Loucy (cell line): ENCODE measurements around the gene ARSK.
A peak's percentile ranks its signal among the peaks of the same experiment; 100 is the strongest.

ENCODE experiments used
- H2AFZ ChIP-seq: fragments of 200-600 bp; sonication (generic); 2 replicates; pipeline ENCODE4 v1.6.0; 2016; ENCODE audit warnings: antibody characterized with exemption, mild to moderate bottlenecking, low read length, moderate library complexity
- H3F3A ChIP-seq: fragments of 200-600 bp; 2 replicates; pipeline ENCODE4 v1.6.0; 2016; ENCODE audit warnings: antibody characterized with exemption, low read depth, mild to moderate bottlenecking
- H3K27me3 ChIP-seq: fragments of 200-600 bp; sonication (generic); 2 replicates; pipeline ENCODE4 v1.6.1; 2014; ENCODE audit warnings: low read length, mild to moderate bottlenecking; ENCODE audit not compliant: insufficient read depth, poor library complexity, severe bottlenecking
- H3K36me3 ChIP-seq: fragments of 200-600 bp; sonication (generic); 2 replicates; pipeline ENCODE4 v1.6.1; 2016; ENCODE audit warnings: low read length; ENCODE audit not compliant: insufficient read depth
- H3K4me1 ChIP-seq: fragments of 200-600 bp; sonication (generic); 2 replicates; pipeline ENCODE4 v1.5.1; 2014; ENCODE audit warnings: low read length, mild to moderate bottlenecking; ENCODE audit not compliant: insufficient read depth, poor library complexity, severe bottlenecking
- H3K4me2 ChIP-seq: fragments of 200-600 bp; sonication (generic); 2 replicates; pipeline ENCODE4 v1.6.0; 2014; ENCODE audit warnings: antibody characterized with exemption, low read length, low read depth, mild to moderate bottlenecking; ENCODE audit not compliant: poor library complexity, severe bottlenecking
- H3K4me3 ChIP-seq: fragments of 200-600 bp; sonication (generic); 2 replicates; pipeline ENCODE4 v1.5.1; 2014; ENCODE audit warnings: low read length, mild to moderate bottlenecking, mixed read lengths; ENCODE audit not compliant: poor library complexity, severe bottlenecking
- H3K79me2 ChIP-seq: fragments of 200-600 bp; sonication (generic); 2 replicates; pipeline ENCODE4 v1.6.1; 2014; ENCODE audit warnings: low read length; ENCODE audit not compliant: insufficient read depth
- H3K9ac ChIP-seq: fragments of 200-600 bp; sonication (generic); 2 replicates; pipeline ENCODE4 v1.6.0; 2014; ENCODE audit warnings: mild to moderate bottlenecking, low read depth, low read length, moderate library complexity; ENCODE audit not compliant: poor library complexity, severe bottlenecking
- H3K9me2 ChIP-seq: fragments of 200-600 bp; sonication (generic); replicated peaks from 2 replicates; pipeline ENCODE4 v1.6.1; 2016; ENCODE audit warnings: low read depth, low read length, mixed read lengths
- H3K9me3 ChIP-seq: fragments of 200-600 bp; sonication (generic); 2 replicates; pipeline ENCODE4 v1.6.1; 2014; ENCODE audit warnings: mild to moderate bottlenecking, antibody characterized with exemption, low read length, low read depth; ENCODE audit not compliant: insufficient read depth
- H4K20me1 ChIP-seq: fragments of 200-600 bp; sonication (generic); 2 replicates; pipeline ENCODE4 v1.6.0; 2014; ENCODE audit warnings: antibody characterized with exemption, low read length, mild to moderate bottlenecking; ENCODE audit not compliant: insufficient read depth, poor library complexity, severe bottlenecking
- CTCF ChIP-seq: fragments of 200-600 bp; sonication (generic); conservative IDR thresholded peaks from 2 replicates; pipeline ENCODE4 v1.5.1; 2014; ENCODE audit warnings: mild to moderate bottlenecking, antibody characterized with exemption, low read length
- EZH2phosphoT487 ChIP-seq: fragments of 200-600 bp; IDR thresholded peaks from 2 replicates; pipeline ENCODE4 v1.6.1; 2018; ENCODE audit warnings: antibody characterized with exemption, mild to moderate bottlenecking, moderate library complexity, borderline replicate concordance

ARSK gene

DNA sequence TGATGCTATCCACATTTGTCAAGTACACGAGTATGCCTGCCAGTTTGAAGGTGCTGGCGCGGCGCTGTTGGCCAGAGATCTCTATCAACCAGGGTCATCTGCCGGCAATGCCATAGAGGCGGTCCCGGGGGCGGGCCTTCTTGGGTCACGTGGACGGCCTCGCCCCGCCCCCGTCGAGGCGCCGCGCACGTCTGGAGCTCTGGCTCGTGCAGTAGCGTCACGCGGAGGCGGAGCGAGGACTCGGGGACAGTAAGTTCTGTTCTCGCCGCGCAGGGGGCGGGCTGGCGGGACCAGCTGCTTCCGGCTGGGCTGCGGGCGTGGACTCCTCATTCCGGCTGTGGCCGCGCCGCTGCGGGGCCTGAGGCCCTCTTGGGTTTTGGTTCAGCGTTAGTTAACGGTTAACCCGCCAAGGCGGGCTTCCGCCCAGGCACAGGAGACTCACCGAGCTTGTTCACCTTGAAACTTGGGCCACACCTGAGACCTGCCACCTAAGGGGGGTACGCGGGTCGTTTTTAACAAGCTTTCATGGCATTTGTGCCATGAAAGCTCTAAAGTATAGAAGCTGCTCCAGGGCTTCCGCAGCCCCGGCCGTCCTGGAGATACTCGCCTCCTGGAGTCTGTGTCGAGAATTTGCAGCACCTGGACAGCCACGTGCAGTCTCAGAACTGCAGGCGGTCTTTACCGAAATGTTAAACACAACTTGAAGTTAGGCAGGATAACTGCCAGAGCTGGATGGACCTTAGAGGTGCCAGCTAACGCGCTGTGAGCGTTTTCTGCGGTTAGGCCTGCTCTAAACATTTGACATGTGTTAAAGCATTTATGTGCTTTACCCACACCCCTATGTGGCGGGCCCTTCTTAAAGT lies 91.9 kb downstream of the ARSK start, which contains the start of gene RFESD:
Gene RFESD, plus strand, starts transcription at position 209 of the 863 bp plus-strand sequence. CDS start 5,495 bp downstream, outside the sequence.
- Histone ChIP-seq H3K79me2 (peaks cover 16% of the 10 kb centered on the region), H3K36me3 (no peaks in the 10 kb centered on the region), H3K9me2 (no peaks in the 10 kb centered on the region), H3K9me3 (no peaks in the 10 kb centered on the region), H3K9ac (peak within 1 kb of the TSS; percentile 93), H4K20me1 (no peaks in the 10 kb centered on the region), H3K4me2 (peak within 1 kb of the TSS; percentile 71), H3K27me3 (no peaks in the 10 kb centered on the region), H3F3A (peaks cover 10% of the 10 kb centered on the region; the same call in 1 of the 2 replicates), H3K4me3 (peak within 1 kb of the TSS; percentile 78), H3K4me1 (peaks cover 67% of the 10 kb centered on the region), H2AFZ (peak within 1 kb of the TSS; percentile 72)
- TF ChIP-seq CTCF = peak; percentile 23; the same call in 1 of the 2 replicates
- no peak for TF ChIP-seq EZH2phosphoT487

DNA sequence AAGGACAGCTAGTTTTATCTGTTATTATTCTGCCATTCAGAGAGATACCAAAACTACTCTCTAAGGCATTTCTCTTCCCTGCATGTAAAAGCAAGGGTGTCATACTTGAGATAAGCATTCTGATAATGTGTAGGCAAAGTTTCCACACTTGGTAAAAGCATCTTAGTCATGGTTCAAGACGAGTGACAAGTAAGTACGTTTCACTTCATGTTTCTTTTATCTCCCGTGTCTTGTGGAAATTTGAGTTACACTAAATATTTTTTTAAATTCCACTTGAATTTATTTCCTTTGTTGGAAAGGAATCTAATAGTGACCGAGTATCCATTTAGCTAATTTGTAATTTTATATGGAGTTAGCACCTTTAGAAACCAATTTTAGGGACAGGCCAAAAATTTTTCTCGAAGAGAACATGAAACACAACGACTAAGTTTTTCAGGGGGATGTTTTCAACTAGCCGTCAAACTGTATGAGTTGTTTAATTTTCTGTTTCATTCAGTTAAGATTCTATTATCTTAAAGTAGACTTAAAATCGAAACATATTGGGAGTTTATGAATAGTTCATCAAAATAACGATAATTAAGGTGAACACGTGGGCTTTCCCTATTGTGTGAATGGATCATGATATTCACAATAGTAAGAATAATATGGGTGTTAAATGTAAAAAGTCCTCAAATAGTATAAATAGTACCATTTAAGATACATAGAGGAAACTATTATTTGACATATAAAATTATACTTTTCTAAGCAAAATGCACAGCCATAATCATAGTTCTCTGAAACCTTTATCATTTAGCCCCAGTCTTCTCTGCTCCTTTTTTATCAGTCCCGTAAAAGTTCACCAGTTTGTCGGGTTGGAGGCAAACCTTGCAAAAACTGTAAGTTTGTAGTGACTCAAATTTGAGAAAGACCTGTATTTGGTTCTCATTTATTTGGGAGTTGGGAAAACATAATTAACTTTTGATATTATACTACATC lies 93.3 kb downstream of the ARSK start:
- H4K20me1 ChIP-seq = no peaks in the 10 kb centered on the region
- peak overlapping the region; percentile 78 for H3K4me3 ChIP-seq
- peak overlapping the region; percentile 71 for H3K4me2 ChIP-seq
- no peaks in the 10 kb centered on the region for H3K36me3 ChIP-seq
- H3K9me2 ChIP-seq = no peaks in the 10 kb centered on the region
- H3K27me3 ChIP-seq = no peaks in the 10 kb centered on the region
- no peaks in the 10 kb centered on the region for H3K9me3 ChIP-seq
- no peak for TF ChIP-seq CTCF
- TF ChIP-seq EZH2phosphoT487 = no peak
- peak overlapping the region; percentile 93 for H3K9ac ChIP-seq
- peaks cover 80% of the 10 kb centered on the region for H3K4me1 ChIP-seq
- H3F3A ChIP-seq = peaks cover 10% of the 10 kb centered on the region; the same call in 1 of the 2 replicates
- peaks cover 16% of the 10 kb centered on the region for H3K79me2 ChIP-seq
- peak overlapping the region; percentile 4; the same call in 1 of the 2 replicates for H2AFZ ChIP-seq

GRCh38 chr5:95649274-95649673 lies 94.4 kb downstream of the ARSK start:
- peak overlapping the region; percentile 10; the same call in 1 of the 2 replicates for H2AFZ ChIP-seq
- peaks cover 16% of the 10 kb centered on the region for H3K79me2 ChIP-seq
- peaks cover 73% of the 10 kb centered on the region for H3K4me1 ChIP-seq
- H3F3A ChIP-seq = peaks cover 10% of the 10 kb centered on the region; the same call in 1 of the 2 replicates
- TF ChIP-seq EZH2phosphoT487 (no peak), CTCF (no peak)
- H3K4me3 ChIP-seq = peak overlapping the region; percentile 33
- H3K9me2 ChIP-seq = no peaks in the 10 kb centered on the region
- H4K20me1 ChIP-seq = no peaks in the 10 kb centered on the region
- H3K9me3 ChIP-seq = no peaks in the 10 kb centered on the region
- no peaks in the 10 kb centered on the region for H3K36me3 ChIP-seq
- H3K9ac ChIP-seq = peak overlapping the region; percentile 93
- peak overlapping the region; percentile 71 for H3K4me2 ChIP-seq
- no peaks in the 10 kb centered on the region for H3K27me3 ChIP-seq
